LNCaP clone FGC (cell line): ENCODE results near the gene SLC8A3.

Source experiments
- DNase-seq: peaks from one replicate; pipeline ENCODE4 v3.0.0-alpha.2; 2011; ENCODE audit warnings: low read depth
- H3K4me3 ChIP-seq: 2 replicates; pipeline ENCODE4 v1.5.1; 2011; ENCODE audit warnings: mild to moderate bottlenecking, low read depth, low read length, control low read depth
- TF ChIP-seq, protein P1 (sequence below): IDR thresholded peaks from 2 replicates; pipeline ENCODE4 v1.5.1; 2012; ENCODE audit warnings: mild to moderate bottlenecking; ENCODE audit not compliant: control insufficient read depth, insufficient read depth; ENCODE audit errors: extremely low read depth

Gene SLC8A3

DNA sequence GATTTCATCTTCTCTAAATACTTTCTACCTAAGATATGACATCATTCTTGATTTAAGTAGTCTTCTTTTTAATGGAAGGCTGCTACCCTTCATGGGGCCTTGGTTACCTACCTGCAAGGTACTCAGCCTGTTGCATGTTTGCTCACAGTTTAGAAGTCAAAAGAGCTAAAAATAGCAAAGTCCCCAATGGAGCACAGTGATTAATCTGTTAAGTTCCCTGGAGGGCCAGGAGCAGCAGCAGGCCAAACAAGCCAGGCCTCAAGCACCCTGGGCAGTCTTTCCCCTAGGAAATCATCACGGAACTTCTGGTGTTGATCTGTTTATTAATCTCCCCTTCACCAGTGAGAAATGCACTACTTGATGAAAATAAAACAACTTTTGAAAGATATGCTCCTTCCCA lies 24.0 kb upstream of the SLC8A3 start:
- TF ChIP-seq, protein P1, sequence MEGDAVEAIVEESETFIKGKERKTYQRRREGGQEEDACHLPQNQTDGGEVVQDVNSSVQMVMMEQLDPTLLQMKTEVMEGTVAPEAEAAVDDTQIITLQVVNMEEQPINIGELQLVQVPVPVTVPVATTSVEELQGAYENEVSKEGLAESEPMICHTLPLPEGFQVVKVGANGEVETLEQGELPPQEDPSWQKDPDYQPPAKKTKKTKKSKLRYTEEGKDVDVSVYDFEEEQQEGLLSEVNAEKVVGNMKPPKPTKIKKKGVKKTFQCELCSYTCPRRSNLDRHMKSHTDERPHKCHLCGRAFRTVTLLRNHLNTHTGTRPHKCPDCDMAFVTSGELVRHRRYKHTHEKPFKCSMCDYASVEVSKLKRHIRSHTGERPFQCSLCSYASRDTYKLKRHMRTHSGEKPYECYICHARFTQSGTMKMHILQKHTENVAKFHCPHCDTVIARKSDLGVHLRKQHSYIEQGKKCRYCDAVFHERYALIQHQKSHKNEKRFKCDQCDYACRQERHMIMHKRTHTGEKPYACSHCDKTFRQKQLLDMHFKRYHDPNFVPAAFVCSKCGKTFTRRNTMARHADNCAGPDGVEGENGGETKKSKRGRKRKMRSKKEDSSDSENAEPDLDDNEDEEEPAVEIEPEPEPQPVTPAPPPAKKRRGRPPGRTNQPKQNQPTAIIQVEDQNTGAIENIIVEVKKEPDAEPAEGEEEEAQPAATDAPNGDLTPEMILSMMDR: no peak
- no peak for DNase-seq

GRCh38 chr14:70208380-70208779 lies 19.6 kb upstream of the SLC8A3 start:
- no peak overlapping the region for H3K4me3 ChIP-seq
- TF ChIP-seq, protein P1: no peak
- DNase-seq: no peak

More for the DNA sequence above, 24.0 kb upstream of the SLC8A3 start:
- no peak overlapping the region for H3K4me3 ChIP-seq

GRCh38 chr14:70203686-70204085 lies 14.9 kb upstream of the SLC8A3 start:
- TF ChIP-seq, protein P1: no peak
- H3K4me3 ChIP-seq: no peak overlapping the region
- no peak for DNase-seq

DNA sequence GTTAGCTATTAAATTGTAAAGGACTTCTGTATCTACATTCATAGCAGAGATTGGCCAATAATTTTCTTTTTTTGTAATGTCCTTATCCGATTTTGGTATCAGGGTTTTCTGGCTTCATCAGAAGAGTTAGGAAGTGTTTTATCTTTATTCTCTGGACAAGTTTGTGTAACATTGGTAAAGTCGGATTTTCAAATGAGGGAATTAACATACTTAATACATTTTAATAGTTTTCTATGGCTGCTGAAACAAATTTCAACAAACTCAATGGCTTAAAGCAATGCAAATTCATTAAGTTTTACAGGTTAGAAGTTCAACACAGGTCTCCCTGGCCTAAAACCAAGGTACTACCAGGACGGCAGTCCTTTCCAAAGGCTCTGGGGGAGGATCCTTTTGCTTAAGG lies 13.2 kb upstream of the SLC8A3 start:
- DNase-seq: no peak
- H3K4me3 ChIP-seq: no peak overlapping the region
- TF ChIP-seq, protein P1: no peak

DNA sequence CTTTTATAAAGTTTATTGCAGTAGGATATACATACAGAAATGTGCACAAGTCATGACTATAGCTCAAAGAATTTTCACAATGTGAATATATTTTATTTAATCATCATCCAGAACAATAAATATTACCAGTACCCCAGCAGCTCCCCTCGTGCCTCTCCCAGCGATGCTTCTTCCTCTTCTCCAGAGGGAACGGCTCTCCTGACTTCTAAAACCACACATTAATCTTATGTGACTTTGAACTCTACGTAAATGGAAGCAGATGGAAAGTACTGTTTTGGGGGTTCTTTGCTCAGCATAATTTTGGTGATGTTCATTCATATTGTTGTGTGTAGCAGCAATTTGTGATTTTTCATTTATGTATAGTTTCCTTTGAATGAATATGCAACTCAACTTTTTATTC lies 4.6 kb upstream of the SLC8A3 start:
- no peak for DNase-seq
- TF ChIP-seq, protein P1: no peak
- no peak overlapping the region for H3K4me3 ChIP-seq

GRCh38 chr14:70192915-70193314 lies 4.2 kb upstream of the SLC8A3 start:
- TF ChIP-seq, protein P1: no peak
- no peak overlapping the region for H3K4me3 ChIP-seq
- DNase-seq: no peak

DNA sequence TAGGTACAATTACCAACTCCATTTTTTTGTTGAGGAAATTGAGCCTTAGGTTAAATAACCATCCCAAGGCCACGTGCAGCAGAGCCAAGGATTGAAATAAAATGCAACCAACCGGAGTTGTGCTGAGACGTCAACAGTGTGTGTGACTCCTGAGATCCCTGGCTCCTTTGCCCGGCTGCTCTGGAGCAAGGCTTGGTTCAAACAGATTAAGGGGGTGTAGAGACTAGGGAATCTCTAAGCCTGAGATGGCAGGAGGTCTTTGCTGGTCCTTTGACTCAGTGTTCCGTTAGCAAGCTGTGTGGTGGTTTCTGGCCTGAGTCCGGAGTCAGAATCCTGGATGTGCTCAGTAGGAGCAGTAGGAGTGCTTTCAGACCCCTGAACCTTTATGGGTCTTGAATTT lies 1.4 kb upstream of the SLC8A3 start:
- DNase-seq: no peak
- TF ChIP-seq, protein P1: no peak
- no peak overlapping the region for H3K4me3 ChIP-seq
